H1 (cell line): Measurements from ENCODE around the gene TMCO1. TPM values are rescaled to one million over a fixed set of nuclear protein-coding genes. Genes with fewer than 3 reads are reported as not detected.

Experiments
- CTCF ChIA-PET: fragments of 300-600 bp; sonication (Branson Sonifier 250); formaldehyde crosslinking; loops from one replicate; lab custom pipeline; 2021; ENCODE audit not compliant: partially characterized antibody; lab: Charles Lee
- POLR2A ChIA-PET: fragments of 300-600 bp; sonication (Branson Sonifier 250); formaldehyde crosslinking; loops from one replicate; lab custom pipeline; 2021; ENCODE audit warnings: inconsistent platforms; ENCODE audit not compliant: partially characterized antibody; lab: Charles Lee
- DNase-seq, 2 experiments: peaks; one replicate each; pipeline versions ENCODE4 v3.0.0 to v3.0.0-alpha.2; 2010 to 2022; ENCODE audit warnings: low spot score in 2 of 2, low read depth in 1 of 2, mixed read lengths in 1 of 2
- FAIRE-seq: peaks from 2 replicates; lab custom pipeline; 2011; peaks lifted over from hg19 to GRCh38; lab: Jason Lieb, UNC
- H2AFZ ChIP-seq: 2 replicates; pipeline ENCODE4 v1.8.1; 2012; ENCODE audit warnings: low read length, inconsistent platforms
- H2AK5ac ChIP-seq: 2 replicates; pipeline ENCODE4 v1.6.1; 2013; ENCODE audit warnings: low read depth, low read length
- H2BK120ac ChIP-seq: replicated peaks from 2 replicates; pipeline ENCODE3; 2013; ENCODE audit warnings: low read depth, low read length, inconsistent platforms
- H2BK12ac ChIP-seq: 2 replicates; pipeline ENCODE4 v1.6.1; 2013; ENCODE audit warnings: low read depth, low read length
- H2BK15ac ChIP-seq: 2 replicates; pipeline ENCODE4 v1.6.1; 2013; ENCODE audit warnings: low read length
- H2BK20ac ChIP-seq: 2 replicates; pipeline ENCODE4 v1.6.1; 2013; ENCODE audit warnings: low read length
- H2BK5ac ChIP-seq: 2 replicates; pipeline ENCODE4 v1.6.1; 2013; ENCODE audit warnings: low read depth, low read length
- H3K14ac ChIP-seq: 2 replicates; pipeline ENCODE4 v1.6.1; 2013; ENCODE audit warnings: inconsistent platforms; ENCODE audit not compliant: insufficient read length
- H3K18ac ChIP-seq: 2 replicates; pipeline ENCODE4 v1.6.1; 2013; ENCODE audit warnings: low read length; ENCODE audit errors: extremely low read depth
- H3K23ac ChIP-seq: 2 replicates; pipeline ENCODE4 v1.6.1; 2013; ENCODE audit warnings: inconsistent platforms; ENCODE audit not compliant: insufficient read length
- H3K23me2 ChIP-seq: 2 replicates; pipeline ENCODE4 v1.6.1; 2013; ENCODE audit warnings: low read depth, low read length
- H3K27ac ChIP-seq: 2 replicates; pipeline ENCODE4 v1.6.1; 2011; ENCODE audit warnings: low read depth, low read length, inconsistent platforms
- H3K27me3 ChIP-seq, 4 experiments: replicated peaks in 1 of 4; 1 replicate in 1 of 4; 2 replicates in 3 of 4; pipeline versions ENCODE4 v1.6.1 to v1.8.1; 2011 to 2013; ENCODE audit warnings: low read length in 3 of 4, mild to moderate bottlenecking in 3 of 4, inconsistent platforms in 2 of 4, mixed read lengths in 2 of 4, moderate library complexity in 1 of 4; ENCODE audit not compliant: control insufficient read depth in 3 of 4, insufficient read depth in 3 of 4; ENCODE audit errors: extremely low read depth in 1 of 4
- H3K36me3 ChIP-seq, 4 experiments: 2 replicates each; pipeline versions ENCODE4 v1.6.1 to v1.8.1; 2011 to 2013; ENCODE audit warnings: mild to moderate bottlenecking in 4 of 4, low read length in 3 of 4, moderate library complexity in 2 of 4, control low read depth in 1 of 4, inconsistent platforms in 1 of 4; ENCODE audit not compliant: insufficient read depth in 4 of 4, control insufficient read depth in 2 of 4
- H3K4ac ChIP-seq: replicated peaks from 2 replicates; pipeline ENCODE3; 2013; ENCODE audit warnings: low read length, low read depth, mixed read lengths, inconsistent platforms; ENCODE audit not compliant: insufficient read length
- H3K4me1 ChIP-seq, 4 experiments: replicated peaks in 1 of 4; 1 replicate in 1 of 4; 2 replicates in 3 of 4; pipeline versions ENCODE4 v1.6.1 to v1.8.1; 2011 to 2013; ENCODE audit warnings: low read length in 3 of 4, inconsistent platforms in 2 of 4, mixed read lengths in 1 of 4; ENCODE audit not compliant: insufficient read depth in 4 of 4, control insufficient read depth in 3 of 4
- H3K4me2 ChIP-seq, 2 experiments: 2 replicates each; pipeline versions ENCODE4 v1.6.1 to v1.8.1; 2011 to 2013; ENCODE audit warnings: low read depth in 2 of 2, low read length in 2 of 2, control low read depth in 1 of 2, inconsistent platforms in 1 of 2, mild to moderate bottlenecking in 1 of 2; ENCODE audit not compliant: insufficient read depth in 1 of 2
- H3K4me3 ChIP-seq, 4 experiments: fragments of 200-600, 300-600 bp in 1 of 4; sonication (generic), shearing (Covaris generic), sonication (Bioruptor Twin) in 1 of 4; 2 replicates each; pipeline versions ENCODE4 v1.5.1 to v1.8.1; 2011 to 2016; ENCODE audit warnings: low read length in 4 of 4, low read depth in 3 of 4, control low read depth in 2 of 4, inconsistent platforms in 2 of 4, mild to moderate bottlenecking in 2 of 4, mixed read lengths in 1 of 4, moderate library complexity in 1 of 4; ENCODE audit not compliant: insufficient read depth in 2 of 4; ENCODE audit errors: extremely low read depth in 1 of 4
- H3K56ac ChIP-seq: replicated peaks from 2 replicates; pipeline ENCODE3; 2013; ENCODE audit warnings: low read depth, mild to moderate bottlenecking, mixed read lengths, low read length, inconsistent platforms; ENCODE audit not compliant: insufficient read length
- H3K79me1 ChIP-seq: 2 replicates; pipeline ENCODE4 v1.6.1; 2013; ENCODE audit warnings: low read depth, low read length, control low read depth
- H3K79me2 ChIP-seq, 2 experiments: 2 replicates each; pipeline versions ENCODE4 v1.6.1 to v1.8.1; 2012 to 2013; ENCODE audit warnings: low read length in 2 of 2, mild to moderate bottlenecking in 2 of 2, inconsistent platforms in 1 of 2; ENCODE audit not compliant: insufficient read depth in 2 of 2, control insufficient read depth in 1 of 2
- H3K9ac ChIP-seq, 4 experiments: replicated peaks in 1 of 4; 1 replicate in 1 of 4; 2 replicates in 3 of 4; pipeline versions ENCODE4 v1.6.1 to v1.8.1; 2011 to 2013; ENCODE audit warnings: low read depth in 3 of 4, low read length in 3 of 4, control low read depth in 2 of 4, mild to moderate bottlenecking in 2 of 4, moderate library complexity in 2 of 4, inconsistent platforms in 1 of 4; ENCODE audit errors: extremely low read depth in 1 of 4
- H3K9me3 ChIP-seq, 2 experiments: 2 replicates each; pipeline versions ENCODE4 v1.6.1 to v1.8.1; 2012 to 2013; ENCODE audit warnings: mild to moderate bottlenecking in 2 of 2, moderate library complexity in 2 of 2, control low read depth in 1 of 2, inconsistent platforms in 1 of 2, low read depth in 1 of 2, low read length in 1 of 2, mixed read lengths in 1 of 2; ENCODE audit not compliant: insufficient read depth in 2 of 2
- H4K20me1 ChIP-seq, 2 experiments: replicated peaks in 1 of 2; 2 replicates each; pipeline versions ENCODE3 to v1.8.1; 2011 to 2013; ENCODE audit warnings: inconsistent platforms in 2 of 2, low read length in 2 of 2, mild to moderate bottlenecking in 1 of 2; ENCODE audit not compliant: insufficient read depth in 2 of 2, control insufficient read depth in 1 of 2
- H4K5ac ChIP-seq: 2 replicates; pipeline ENCODE4 v1.6.1; 2013; ENCODE audit warnings: low read length, low read depth, mixed read lengths, inconsistent platforms; ENCODE audit not compliant: insufficient read length
- H4K8ac ChIP-seq: 2 replicates; pipeline ENCODE4 v1.8.0; 2013; ENCODE audit warnings: mild to moderate bottlenecking, moderate library complexity, low read length, inconsistent platforms; ENCODE audit not compliant: insufficient read depth; ENCODE audit errors: extremely low read depth
- H4K91ac ChIP-seq: replicated peaks from 2 replicates; pipeline ENCODE3; 2013; ENCODE audit warnings: low read length, mixed read lengths, inconsistent platforms; ENCODE audit not compliant: insufficient read length
- BACH1 ChIP-seq: IDR thresholded peaks from 2 replicates; pipeline ENCODE4 v1.6.1; 2012; ENCODE audit warnings: low read length, improper control_type of control experiment
- GTF2F1 ChIP-seq: IDR thresholded peaks from 2 replicates; pipeline ENCODE4 v1.6.1; 2012; ENCODE audit warnings: low read depth, low read length, improper control_type of control experiment, borderline replicate concordance
- HDAC2 ChIP-seq, 2 experiments: fragments of 300-600 bp in 1 of 2; sonication (generic) in 1 of 2; IDR thresholded peaks; 2 replicates each; pipeline ENCODE4 v1.6.1; 2011 to 2012; ENCODE audit warnings: low read depth in 2 of 2, low read length in 2 of 2, mild to moderate bottlenecking in 2 of 2, moderate library complexity in 2 of 2, borderline replicate concordance in 1 of 2, inconsistent platforms in 1 of 2
- KDM1A ChIP-seq: fragments of 200-600, 300-600 bp; sonication (generic); IDR thresholded peaks from 2 replicates; pipeline ENCODE4 v1.7.1; 2016; ENCODE audit warnings: mild to moderate bottlenecking, low read length, borderline replicate concordance
- SIN3A ChIP-seq, 2 experiments: IDR thresholded peaks in 1 of 2; conservative IDR thresholded peaks in 1 of 2; 2 replicates each; pipeline ENCODE4 v1.6.1; 2011 to 2012; ENCODE audit warnings: low read length in 2 of 2, improper control_type of control experiment in 1 of 2, low read depth in 1 of 2, mild to moderate bottlenecking in 1 of 2
- polyA plus RNA-seq, 7 experiments: library from polyadenylated mRNA; depleted of rRNA in 3 of 7; stranded (reverse) in 5 of 7; unstranded in 2 of 7; fragments of >200 nt in 5 of 7; fragments of 200-250 nt in 2 of 7; gene quantifications; 1 replicate in 5 of 7; 2 replicates in 1 of 7; 4 replicates in 1 of 7; pipeline versions ENCODE4 v1.2.1 to v1.2.3, GENCODE V29; 2011 to 2013; ENCODE audit warnings: missing spikeins in 2 of 7, mixed read lengths in 2 of 7
- total RNA-seq: library from RNA; stranded (reverse); fragmentation: NEBNext Ultra II Directional; extraction: Animal tissue kit (Norgen Biotek cat#: 25700); gene quantifications from 2 replicates; pipeline ENCODE4 v1.2.1, GENCODE V29; 2021

TMCO1 gene
- total and polyA plus RNA-seq, 2 of the 8 experiments (the other 6 are each of a cell fraction or from before 2014, with no cell fraction given) = 61.6 to 63.8 TPM

- FAIRE-seq = no peak
- POLR2A ChIA-PET = no interaction called here
- no peak overlapping the region for H4K5ac ChIP-seq
These were observed 13.2 kb downstream of the TMCO1 start for GRCh38 chr1:165755393-165756010.

More at GRCh38 chr1:165755393-165756010, 13.2 kb downstream of the TMCO1 start:
- no peak overlapping the region for H3K4ac ChIP-seq
- no peaks in the 10 kb centered on the region; the same call in 1 of the 2 replicates for H3K79me1 ChIP-seq
- no peak overlapping the region for H4K8ac ChIP-seq
- H2BK5ac ChIP-seq = no peak overlapping the region
- H3K36me3 ChIP-seq = no peaks in the 10 kb centered on the region; a peak in 2 of 8 replicates
- no peak overlapping the region for H3K4me3 ChIP-seq
- no peaks in the 10 kb centered on the region for H3K79me2 ChIP-seq
- H3K4me1 ChIP-seq = no peaks in the 10 kb centered on the region
- no peak overlapping the region for H2BK15ac ChIP-seq
- H3K14ac ChIP-seq = no peak overlapping the region
- no peak overlapping the region for H3K23ac ChIP-seq
- no peak overlapping the region for H2BK20ac ChIP-seq
- TF ChIP-seq HDAC2 (IDR thresholded peaks at IDR 0.05; ENCODE audit: borderline replicate concordance in 1 of 2, low read depth in 2 of 2, low read length in 2 of 2) (no peak), SIN3A (conservative IDR thresholded peaks at IDR 0.05 in 1 of 2, IDR thresholded peaks at IDR 0.05 in 1 of 2; ENCODE audit: low read depth in 1 of 2, low read length in 2 of 2) (no peak), KDM1A (no peak), BACH1 (no peak), GTF2F1 (no peak)
- no peak overlapping the region for H2AK5ac ChIP-seq
- H2AFZ ChIP-seq = no peak overlapping the region
- no peak for DNase-seq
- no peak overlapping the region for H3K56ac ChIP-seq
- H3K18ac ChIP-seq = no peak overlapping the region
- H3K4me2 ChIP-seq = no peak overlapping the region
- H3K27me3 ChIP-seq = peaks cover 0 to 1% (median 0%) of the 10 kb centered on the region in 4 experiments; a peak in 1 of 7 replicates
- H4K20me1 ChIP-seq = no peaks in the 10 kb centered on the region
- H3K27ac ChIP-seq = no peak overlapping the region
- H2BK120ac ChIP-seq = no peak overlapping the region
- no peak overlapping the region for H2BK12ac ChIP-seq
- H3K9me3 ChIP-seq = no peaks in the 10 kb centered on the region
- no peaks in the 10 kb centered on the region for H3K23me2 ChIP-seq
- CTCF ChIA-PET = interaction anchor here (0.8 to 1.7 kb wide), 2 partner anchors 9 to 12 kb away, joined by 3 to 4 read pairs; no protein-coding TSS in a partner anchor
- no peak overlapping the region for H4K91ac ChIP-seq
- no peak overlapping the region for H3K9ac ChIP-seq
